Measurements from ENCODE around the gene CNP.
"Not testable (repeated sequence)": the region's sequence is repeated elsewhere in the genome, so short reads cannot be mapped to it uniquely, and the experiment has no call there.

CNP gene

GRCh38 chr17:42010898-42011516, 44.4 kb downstream of the CNP start:
- Histone ChIP-seq H3K27ac (ENCODE audit: low read depth, low read length, severe bottlenecking) (no peak overlapping the region), H3K36me3 (ENCODE audit: control insufficient read depth, insufficient read depth, low read length) (peaks cover 34% of the 10 kb centered on the region), H3K4me3 (ENCODE audit: extremely low read depth, insufficient read depth, low read length, poor library complexity, severe bottlenecking) (no peak overlapping the region), H3K9me3 (ENCODE audit: control insufficient read depth, low read length) (no peaks in the 10 kb centered on the region), H3K4me1 (ENCODE audit: control insufficient read depth, insufficient read depth, low read length, poor library complexity, severe bottlenecking) (peaks cover 4% of the 10 kb centered on the region)
- 88 to 100% methylated on average over 1 of the region's 3 CpGs for WGBS, 2 experiments (ENCODE audit: insufficient coverage in 2 of 2)

- not testable (repeated sequence) for H3K4me1 ChIP-seq (ENCODE audit: control insufficient read depth, insufficient read depth, low read length, poor library complexity, severe bottlenecking); H3K27ac ChIP-seq (ENCODE audit: low read depth, low read length, severe bottlenecking); H3K4me3 ChIP-seq (ENCODE audit: extremely low read depth, insufficient read depth, low read length, poor library complexity, severe bottlenecking); H3K9me3 ChIP-seq (ENCODE audit: control insufficient read depth, low read length)
- WGBS, 2 experiments (ENCODE audit: insufficient coverage in 2 of 2) = 49 to 62% methylated on average over 2 to 4 of the region's 4 CpGs
- peaks cover 32% of the 10 kb centered on the region for H3K36me3 ChIP-seq (ENCODE audit: control insufficient read depth, insufficient read depth, low read length)
Measured at GRCh38 chr17:42012363-42012762, 45.8 kb downstream of the CNP start.

- not testable (repeated sequence) for H3K27ac ChIP-seq (ENCODE audit: low read depth, low read length, severe bottlenecking); H3K9me3 ChIP-seq (ENCODE audit: control insufficient read depth, low read length); H3K4me1 ChIP-seq (ENCODE audit: control insufficient read depth, insufficient read depth, low read length, poor library complexity, severe bottlenecking); H3K4me3 ChIP-seq (ENCODE audit: extremely low read depth, insufficient read depth, low read length, poor library complexity, severe bottlenecking)
- H3K36me3 ChIP-seq (ENCODE audit: control insufficient read depth, insufficient read depth, low read length) = peaks cover 29% of the 10 kb centered on the region
- WGBS, 2 experiments (ENCODE audit: insufficient coverage in 2 of 2) = 78 to 100% methylated on average over 6 to 8 of the region's 12 CpGs
Measured at GRCh38 chr17:42013740-42014139, 47.1 kb downstream of the CNP start.

GRCh38 chr17:42016411-42016831, 49.8 kb downstream of the CNP start:
- H3K27ac ChIP-seq (ENCODE audit: low read depth, low read length, severe bottlenecking) = peak overlapping the region; percentile 93
- no peaks in the 10 kb centered on the region for H3K9me3 ChIP-seq (ENCODE audit: control insufficient read depth, low read length)
- H3K4me3 ChIP-seq (ENCODE audit: extremely low read depth, insufficient read depth, low read length, poor library complexity, severe bottlenecking) = peak overlapping the region; percentile 80
- peaks cover 8% of the 10 kb centered on the region for H3K4me1 ChIP-seq (ENCODE audit: control insufficient read depth, insufficient read depth, low read length, poor library complexity, severe bottlenecking)
- H3K36me3 ChIP-seq (ENCODE audit: control insufficient read depth, insufficient read depth, low read length) = peaks cover 16% of the 10 kb centered on the region
- 9 to 21% methylated on average over 7 to 10 of the region's 12 CpGs for WGBS, 2 experiments (ENCODE audit: insufficient coverage in 2 of 2)

- peak within 1 kb of the TSS; percentile 80 for H3K4me3 ChIP-seq (ENCODE audit: extremely low read depth, insufficient read depth, low read length, poor library complexity, severe bottlenecking)
- WGBS, 2 experiments (ENCODE audit: insufficient coverage in 2 of 2) = 0 to 1% methylated on average over 46 to 47 of the region's 70 CpGs
- H3K36me3 ChIP-seq (ENCODE audit: control insufficient read depth, insufficient read depth, low read length) = peaks cover 20% of the 10 kb centered on the region
- peak within 1 kb of the TSS; percentile 93 for H3K27ac ChIP-seq (ENCODE audit: low read depth, low read length, severe bottlenecking)
- H3K9me3 ChIP-seq (ENCODE audit: control insufficient read depth, low read length) = no peaks in the 10 kb centered on the region
- peaks cover 8% of the 10 kb centered on the region for H3K4me1 ChIP-seq (ENCODE audit: control insufficient read depth, insufficient read depth, low read length, poor library complexity, severe bottlenecking)
Measured at GRCh38 chr17:42016941-42017865, 50.6 kb downstream of the CNP start, which contains the start of gene DNAJC7. Gene DNAJC7, minus strand, starts transcription at chr17:42017439. Its CDS starts 23 bp downstream, at chr17:42017416.

- Histone ChIP-seq H3K27ac (ENCODE audit: low read depth, low read length, severe bottlenecking) (peak overlapping the region; percentile 93), H3K9me3 (ENCODE audit: control insufficient read depth, low read length) (no peaks in the 10 kb centered on the region), H3K4me1 (ENCODE audit: control insufficient read depth, insufficient read depth, low read length, poor library complexity, severe bottlenecking) (peaks cover 8% of the 10 kb centered on the region), H3K36me3 (ENCODE audit: control insufficient read depth, insufficient read depth, low read length) (peaks cover 22% of the 10 kb centered on the region), H3K4me3 (ENCODE audit: extremely low read depth, insufficient read depth, low read length, poor library complexity, severe bottlenecking) (peak overlapping the region; percentile 80)
- WGBS, 2 experiments (ENCODE audit: insufficient coverage in 2 of 2) = 9 to 17% methylated on average over 9 to 11 of the region's 11 CpGs
Measured at GRCh38 chr17:42017866-42018200, 51.2 kb downstream of the CNP start.

- peak overlapping the region; percentile 80 for H3K4me3 ChIP-seq (ENCODE audit: extremely low read depth, insufficient read depth, low read length, poor library complexity, severe bottlenecking)
- peak overlapping the region; percentile 93 for H3K27ac ChIP-seq (ENCODE audit: low read depth, low read length, severe bottlenecking)
- WGBS, 2 experiments (ENCODE audit: insufficient coverage in 2 of 2) = 48 to 51% methylated on average over 3 of the region's 3 CpGs
- no peaks in the 10 kb centered on the region for H3K9me3 ChIP-seq (ENCODE audit: control insufficient read depth, low read length)
- peaks cover 9% of the 10 kb centered on the region for H3K4me1 ChIP-seq (ENCODE audit: control insufficient read depth, insufficient read depth, low read length, poor library complexity, severe bottlenecking)
- peaks cover 27% of the 10 kb centered on the region for H3K36me3 ChIP-seq (ENCODE audit: control insufficient read depth, insufficient read depth, low read length)
Measured at GRCh38 chr17:42018339-42018738, 51.7 kb downstream of the CNP start.

- peaks cover 34% of the 10 kb centered on the region for H3K36me3 ChIP-seq (ENCODE audit: control insufficient read depth, insufficient read depth, low read length)
- H3K4me3 ChIP-seq (ENCODE audit: extremely low read depth, insufficient read depth, low read length, poor library complexity, severe bottlenecking) = no peak overlapping the region
- no peak overlapping the region for H3K27ac ChIP-seq (ENCODE audit: low read depth, low read length, severe bottlenecking)
- peaks cover 16% of the 10 kb centered on the region for H3K4me1 ChIP-seq (ENCODE audit: control insufficient read depth, insufficient read depth, low read length, poor library complexity, severe bottlenecking)
- 92 to 95% methylated on average over 2 of the region's 4 CpGs for WGBS, 2 experiments (ENCODE audit: insufficient coverage in 2 of 2)
- H3K9me3 ChIP-seq (ENCODE audit: control insufficient read depth, low read length) = no peaks in the 10 kb centered on the region
Measured at GRCh38 chr17:42018988-42019387, 52.4 kb downstream of the CNP start.

- WGBS, 2 experiments (ENCODE audit: insufficient coverage in 2 of 2) = 9 to 12% methylated on average over 36 to 39 of the region's 49 CpGs
- Histone ChIP-seq H3K4me3 (ENCODE audit: extremely low read depth, insufficient read depth, low read length, poor library complexity, severe bottlenecking) (peak within 1 kb of the TSS; percentile 97), H3K9me3 (ENCODE audit: control insufficient read depth, low read length) (no peaks in the 10 kb centered on the region), H3K4me1 (ENCODE audit: control insufficient read depth, insufficient read depth, low read length, poor library complexity, severe bottlenecking) (peaks cover 23% of the 10 kb centered on the region), H3K27ac (ENCODE audit: low read depth, low read length, severe bottlenecking) (peak within 1 kb of the TSS; percentile 58), H3K36me3 (ENCODE audit: control insufficient read depth, insufficient read depth, low read length) (peaks cover 40% of the 10 kb centered on the region)
Measured at GRCh38 chr17:42019509-42020404, 53.2 kb downstream of the CNP start, which contains the start of gene NKIRAS2. Gene NKIRAS2, plus strand, starts transcription at chr17:42020090. Its CDS starts 1,488 bp downstream, at chr17:42021578.

GRCh38 chr17:42020845-42021244, 54.2 kb downstream of the CNP start:
- not testable (repeated sequence) for H3K27ac ChIP-seq (ENCODE audit: low read depth, low read length, severe bottlenecking); H3K9me3 ChIP-seq (ENCODE audit: control insufficient read depth, low read length)
- Histone ChIP-seq H3K4me3 (ENCODE audit: extremely low read depth, insufficient read depth, low read length, poor library complexity, severe bottlenecking) (peak overlapping the region; percentile 97), H3K4me1 (ENCODE audit: control insufficient read depth, insufficient read depth, low read length, poor library complexity, severe bottlenecking) (peaks cover 32% of the 10 kb centered on the region), H3K36me3 (ENCODE audit: control insufficient read depth, insufficient read depth, low read length) (peaks cover 39% of the 10 kb centered on the region)
- 89 to 90% methylated on average over 6 to 7 of the region's 8 CpGs for WGBS, 2 experiments (ENCODE audit: insufficient coverage in 2 of 2)

All from mesodermal cell (in vitro differentiated cells).